Activated effector memory CD4-positive, alpha-beta T cell treated with Interleukin-2 at 50 U/mL for 16 hours (primary cell): ENCODE data around the gene INVS.
"Not testable (repeated sequence)": the region's sequence is repeated elsewhere in the genome, so short reads cannot be mapped to it uniquely, and the experiment has no call there.

Source experiments
- DNase-seq: peaks from one replicate; pipeline ENCODE4 v3.0.0-alpha.2; 2020

The INVS gene

DNA sequence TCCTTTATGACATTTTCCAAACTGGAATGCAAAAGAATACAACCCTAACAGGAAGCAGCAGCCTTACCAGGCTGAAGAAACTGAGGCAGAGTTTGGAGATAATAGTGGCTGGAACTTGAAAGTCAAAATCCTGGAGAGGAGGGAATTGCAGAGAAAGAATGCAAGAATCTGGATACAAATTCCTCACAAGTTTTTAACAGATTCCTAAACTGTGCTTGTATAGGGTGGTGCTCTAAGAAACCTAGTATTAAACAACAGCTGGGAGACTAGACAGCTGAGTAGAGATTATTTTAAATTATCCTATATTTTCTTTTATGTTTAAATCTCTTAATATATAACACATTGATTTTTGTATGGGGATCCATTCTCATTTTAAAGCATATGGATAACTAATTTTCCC lies 30.7 kb downstream of the INVS start:
- no peak for DNase-seq

DNA sequence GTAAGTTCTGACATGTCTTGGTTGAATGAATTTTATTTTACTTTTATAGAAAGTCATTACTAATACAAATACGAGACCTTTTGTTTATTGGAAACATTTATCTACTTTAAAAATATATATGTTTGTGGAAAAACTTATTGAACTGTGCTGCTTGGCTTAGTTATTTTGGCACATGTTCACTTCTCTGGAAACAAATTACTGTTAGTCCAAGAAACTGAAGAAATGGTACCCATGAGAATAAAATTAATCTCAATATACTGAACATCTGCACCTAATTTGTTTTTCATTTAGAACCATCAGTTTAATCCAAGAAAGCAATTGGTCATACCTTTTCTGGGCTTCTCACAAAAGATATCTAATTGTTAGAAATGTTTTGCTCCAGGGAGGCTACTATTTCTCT lies 32.2 kb downstream of the INVS start:
- no peak for DNase-seq

DNA sequence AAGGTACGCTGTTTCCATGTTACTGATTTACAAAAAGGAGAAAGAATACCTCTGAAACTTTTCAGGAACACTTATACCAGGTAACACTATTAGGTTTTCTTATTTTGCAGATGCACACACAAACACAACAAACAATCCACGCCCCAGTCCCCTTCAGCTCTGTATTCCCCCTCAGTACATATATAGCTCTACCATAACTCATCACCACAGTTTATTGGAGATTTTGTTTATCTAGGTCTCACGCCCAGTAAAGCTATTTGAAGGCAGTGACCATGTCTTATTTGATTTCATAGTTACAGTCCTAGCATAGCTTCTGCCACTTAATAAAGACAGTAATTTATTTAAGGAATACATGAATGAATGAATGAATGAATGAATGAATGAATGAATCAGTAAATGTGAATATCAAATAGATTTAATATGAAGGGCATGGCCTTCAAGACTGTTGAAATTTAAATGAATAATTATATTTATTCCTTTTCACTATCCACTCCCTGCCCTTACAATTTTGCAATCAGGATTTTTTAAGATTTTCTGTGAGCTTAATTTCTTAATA lies 32.9 kb downstream of the INVS start:
- no peak for DNase-seq

DNA sequence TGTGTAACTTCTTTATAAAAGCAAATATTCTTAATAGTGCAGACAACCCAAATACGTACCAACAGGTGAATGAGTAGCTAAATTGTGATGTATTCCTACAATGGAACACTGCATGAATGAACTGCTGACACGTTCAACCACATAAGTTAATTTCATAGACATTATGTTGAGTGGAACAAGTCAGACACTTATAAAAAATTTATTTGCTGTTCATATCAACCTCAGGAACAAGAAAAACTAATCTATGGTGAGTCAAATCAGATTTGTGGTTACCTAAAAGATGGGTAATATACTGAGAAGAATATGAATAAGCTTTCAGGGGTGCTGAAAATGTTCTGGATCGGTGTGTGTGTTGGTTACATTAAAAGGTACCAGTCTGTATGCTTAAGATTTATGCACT lies 35.7 kb downstream of the INVS start:
- DNase-seq = no peak

DNA sequence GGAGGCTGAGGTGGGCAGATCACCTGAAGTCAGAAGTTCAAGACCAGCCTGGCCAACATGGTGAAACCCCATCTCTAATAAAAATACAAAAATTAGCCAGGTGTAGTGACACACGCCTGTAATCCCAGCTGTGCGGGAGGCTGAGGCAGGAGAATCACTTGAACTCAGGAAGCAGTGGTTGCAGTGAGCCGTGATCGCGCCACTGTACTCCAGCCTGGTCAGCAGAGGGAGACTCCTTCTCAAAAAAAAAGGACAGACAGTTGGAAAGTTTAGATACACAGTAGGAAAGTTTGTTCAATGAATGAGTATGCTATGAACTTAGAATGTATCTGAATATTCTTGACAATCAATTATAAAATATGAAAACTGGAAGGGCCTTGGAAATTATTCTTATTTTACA lies 37.8 kb downstream of the INVS start:
- DNase-seq = not testable (repeated sequence)

DNA sequence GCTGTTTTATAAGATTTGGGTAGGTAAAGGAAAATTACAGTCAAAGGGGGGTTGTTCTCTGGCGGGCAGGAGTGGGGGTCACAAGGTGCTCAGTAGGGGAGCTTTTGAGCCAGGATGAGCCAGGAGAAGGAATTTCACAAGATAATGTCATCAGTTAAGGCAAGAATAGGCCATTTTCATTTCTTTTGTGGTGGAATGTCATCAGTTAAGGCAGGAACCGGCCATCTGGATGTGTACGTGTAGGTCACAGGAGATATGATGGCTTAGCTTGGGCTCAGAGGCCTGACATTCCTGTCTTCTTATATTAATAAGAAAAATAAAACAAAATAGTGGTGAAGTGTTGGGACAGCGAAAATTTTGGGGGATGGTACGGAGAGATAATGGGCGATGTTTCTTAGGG lies 41.3 kb downstream of the INVS start:
- DNase-seq = not testable (repeated sequence)

DNA sequence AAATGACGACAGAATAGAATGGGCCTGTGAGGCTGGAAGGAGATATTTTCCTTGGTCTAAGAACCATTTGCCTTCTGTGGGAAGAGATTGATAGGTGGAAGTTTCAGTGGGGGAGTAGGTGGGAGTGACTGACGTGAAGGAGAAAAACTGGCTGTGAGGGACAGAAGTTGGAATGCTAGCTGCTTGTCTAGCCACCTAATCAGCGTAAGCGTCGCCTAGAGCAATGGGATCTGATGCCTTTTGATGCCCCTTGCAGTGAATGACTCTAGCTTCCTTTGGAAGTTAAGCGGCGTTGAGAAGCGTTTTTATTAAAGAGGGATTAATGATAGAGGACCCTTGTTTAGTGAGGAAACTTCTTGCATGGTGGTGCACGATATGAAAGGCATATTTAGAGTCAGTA lies 42.8 kb downstream of the INVS start:
- not testable (repeated sequence) for DNase-seq

DNA sequence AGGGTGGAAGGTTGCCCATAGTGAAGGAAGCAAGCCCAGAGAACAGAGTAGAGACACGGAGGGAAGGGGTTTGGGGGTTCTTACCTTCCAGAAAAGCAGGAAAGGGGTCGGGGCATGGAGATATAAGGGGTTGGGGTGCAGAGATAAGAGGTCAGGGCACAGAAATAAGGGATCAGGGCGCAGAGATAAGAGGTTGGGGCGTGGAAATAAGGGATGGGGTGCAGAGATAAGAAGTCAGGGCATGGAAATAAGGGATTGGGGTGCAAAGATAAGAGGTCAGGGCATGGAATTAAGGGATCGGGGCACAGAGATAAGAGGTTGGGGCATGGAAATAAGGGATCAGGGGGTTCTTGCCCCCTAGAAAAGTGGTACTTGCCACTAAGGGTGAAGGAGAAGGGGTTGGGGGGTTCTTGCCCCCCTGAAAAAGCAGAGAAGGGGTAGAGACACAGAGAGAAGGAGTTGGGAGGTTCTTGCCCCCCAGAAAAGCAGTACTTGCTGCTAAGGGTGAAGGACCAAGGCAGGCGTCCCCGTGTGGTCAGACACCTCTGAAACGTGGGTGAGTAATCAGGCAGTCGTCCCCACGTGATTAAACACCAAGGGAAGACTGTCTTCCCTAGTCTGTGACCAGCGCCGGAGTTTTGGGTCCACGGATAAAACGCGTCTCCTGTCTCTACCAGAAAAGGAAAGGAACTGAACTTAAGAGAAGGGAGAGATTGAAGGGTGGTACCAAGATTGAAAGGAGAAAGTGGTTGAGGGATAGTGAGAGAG lies 46.3 kb downstream of the INVS start:
- DNase-seq = not testable (repeated sequence)

DNA sequence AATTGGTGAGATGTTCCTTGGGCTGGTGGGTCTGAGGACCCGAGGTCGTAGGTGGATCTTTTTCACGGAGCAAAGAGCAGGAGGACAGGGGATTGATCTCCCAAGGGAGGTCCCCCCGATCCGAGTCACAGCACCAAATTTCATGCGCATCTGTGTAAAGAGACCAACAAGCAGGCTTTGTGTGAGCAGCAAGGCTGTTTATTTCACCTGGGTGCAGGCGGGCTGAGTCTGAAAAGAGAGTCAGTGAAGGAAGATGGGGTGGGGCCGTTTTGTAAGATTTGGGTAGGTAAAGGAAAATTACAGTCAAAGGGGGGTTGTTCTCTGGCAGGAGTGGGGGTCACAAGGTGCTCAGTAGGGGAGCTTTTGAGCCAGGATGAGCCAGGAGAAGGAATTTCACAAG lies 46.9 kb downstream of the INVS start:
- DNase-seq = not testable (repeated sequence)

DNA sequence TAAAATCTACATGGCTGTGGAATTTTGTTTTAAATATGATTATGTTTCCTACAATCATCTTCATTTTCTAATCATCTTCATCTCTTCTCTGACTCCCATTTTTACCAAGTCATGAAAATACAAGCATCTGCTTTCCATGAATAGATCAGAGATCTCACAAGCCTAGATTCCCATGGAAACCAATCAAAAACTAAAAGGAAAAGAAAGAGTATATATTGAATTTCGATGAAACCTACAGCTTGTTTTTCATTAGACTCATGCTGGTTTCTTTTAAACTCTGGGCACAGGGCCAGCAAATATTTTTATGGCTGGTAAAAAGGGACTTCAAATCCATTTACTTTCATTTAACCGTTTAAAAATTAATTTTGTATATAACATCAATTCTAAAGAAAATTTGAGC lies 51.2 kb downstream of the INVS start:
- DNase-seq = no peak

DNA sequence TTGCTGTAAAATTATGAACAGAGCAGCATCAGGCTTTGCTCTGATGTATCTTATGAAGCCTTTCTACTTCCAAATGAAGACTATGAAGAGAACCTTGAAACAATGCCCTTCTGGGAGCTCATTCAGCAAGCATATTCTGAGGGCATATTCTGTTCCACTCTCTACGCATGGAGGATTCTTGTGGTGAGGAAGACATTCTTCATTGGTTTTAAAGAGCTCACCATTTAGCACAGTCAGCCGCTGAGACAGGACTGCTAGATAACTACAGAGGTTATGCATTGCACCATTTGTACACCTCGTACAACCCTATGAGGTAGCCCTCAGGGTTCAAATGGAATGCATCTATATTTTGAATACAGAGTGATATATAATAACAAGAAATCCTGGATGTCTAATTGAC lies 61.0 kb downstream of the INVS start:
- no peak for DNase-seq

DNA sequence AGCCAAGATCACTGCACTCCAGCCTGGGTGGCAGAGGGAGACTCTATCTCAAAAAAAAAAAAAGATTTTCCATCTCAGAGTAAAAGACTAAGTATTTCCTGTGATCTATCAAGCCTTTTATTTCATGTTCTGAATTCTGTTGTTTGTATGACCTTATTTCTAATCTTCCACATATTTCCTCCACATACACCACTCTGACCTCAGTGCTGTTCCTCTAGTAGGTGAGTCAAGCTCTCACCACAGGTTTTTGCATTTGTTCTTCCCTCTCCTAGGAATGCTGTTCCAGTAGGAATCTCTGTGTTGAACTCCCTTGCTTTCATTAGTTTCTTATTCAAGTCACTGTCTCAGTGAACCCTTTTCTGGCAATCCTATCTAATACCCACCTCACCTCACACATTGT lies 68.1 kb downstream of the INVS start:
- no peak for DNase-seq

DNA sequence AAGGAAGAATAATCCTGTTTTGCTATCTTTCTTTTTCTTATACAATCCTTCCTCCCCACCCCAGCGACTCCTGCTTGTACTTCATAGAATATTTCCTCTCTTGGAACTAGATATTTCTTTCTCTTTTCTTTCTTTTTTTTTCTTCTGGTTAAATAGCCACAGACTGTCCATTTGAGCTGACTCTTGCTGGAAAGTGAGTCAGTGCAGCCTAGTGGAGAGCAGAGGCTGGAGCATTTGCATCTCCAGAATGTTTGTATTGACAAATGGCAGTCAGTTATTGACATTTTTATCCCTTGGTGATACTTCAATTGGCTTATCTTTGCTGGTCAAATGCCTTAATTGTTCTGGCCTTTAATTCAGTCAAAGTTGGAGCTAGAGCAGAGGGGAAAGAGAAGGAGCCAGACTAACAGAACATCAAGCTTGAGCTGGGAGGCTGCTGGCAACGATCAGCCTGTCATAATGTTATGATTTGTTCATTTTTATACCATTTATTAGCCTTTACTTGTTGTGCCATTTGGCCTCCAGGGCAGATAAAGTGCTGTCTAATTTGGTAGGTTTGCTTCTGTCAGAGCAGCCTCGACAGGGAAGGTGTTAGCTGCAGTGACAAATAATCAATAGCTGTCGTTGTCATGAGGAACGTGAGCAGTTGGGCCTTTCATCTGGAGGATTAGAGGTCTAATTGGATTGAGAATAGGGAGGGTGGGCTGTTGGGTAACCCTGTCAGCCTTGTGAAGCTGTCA lies 69.0 kb downstream of the INVS start:
- DNase-seq = no peak

DNA sequence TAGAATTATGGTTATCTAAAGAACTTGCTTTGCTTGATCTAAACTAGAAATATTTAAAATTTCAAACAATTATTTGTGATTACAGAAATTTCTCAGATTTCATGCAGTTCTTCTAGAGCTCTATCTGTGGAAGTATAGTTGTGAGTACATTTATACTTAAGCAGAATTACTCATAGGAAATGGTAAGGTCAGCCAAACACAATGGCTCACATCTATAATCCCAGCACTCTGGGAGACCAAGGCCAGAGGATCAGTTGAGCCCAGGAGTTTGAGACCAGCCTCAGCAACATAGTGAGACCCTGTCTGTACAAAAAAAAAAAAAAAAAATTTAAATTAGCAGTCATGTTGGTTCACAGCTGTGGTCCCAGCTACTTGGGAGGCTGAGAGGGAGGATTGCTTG lies 71.0 kb downstream of the INVS start:
- DNase-seq = no peak

DNA sequence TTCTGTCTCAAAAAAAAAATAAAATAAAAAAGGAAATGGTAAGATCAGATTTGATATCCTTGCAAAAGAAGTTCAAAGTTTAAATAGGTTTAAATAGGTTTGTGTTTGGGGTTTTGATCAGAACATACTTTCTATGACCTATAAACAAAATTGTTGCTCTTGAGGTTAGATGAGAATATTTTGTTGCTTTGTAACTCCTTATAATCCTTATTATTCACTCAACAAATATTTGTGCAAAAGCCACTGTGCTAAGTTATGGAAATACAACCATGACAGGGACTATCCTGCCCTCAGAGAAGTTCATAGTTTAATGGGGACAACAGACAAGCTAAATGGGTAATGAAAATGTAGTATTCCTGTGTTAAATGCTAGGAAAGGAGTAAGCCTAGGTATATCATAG lies 71.5 kb downstream of the INVS start:
- no peak for DNase-seq

DNA sequence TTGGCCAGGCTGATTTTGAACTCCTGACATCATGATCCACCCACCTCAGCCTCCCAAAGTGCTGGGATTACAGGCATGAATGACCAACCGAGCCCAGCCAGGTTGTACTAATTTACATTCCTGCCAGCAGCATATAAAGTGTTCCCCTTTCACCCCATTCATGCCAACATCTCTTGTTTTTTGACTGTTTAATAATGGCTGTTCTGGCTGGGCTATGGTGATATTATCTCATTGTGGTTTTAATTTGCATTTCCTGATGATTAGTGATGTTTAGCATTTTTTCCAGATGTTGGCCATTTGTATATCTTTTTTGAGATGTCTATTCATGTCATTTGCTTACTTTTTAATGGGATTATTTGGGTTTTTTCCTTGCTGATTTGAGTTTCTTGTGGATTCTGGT lies 87.3 kb downstream of the INVS start:
- no peak for DNase-seq

DNA sequence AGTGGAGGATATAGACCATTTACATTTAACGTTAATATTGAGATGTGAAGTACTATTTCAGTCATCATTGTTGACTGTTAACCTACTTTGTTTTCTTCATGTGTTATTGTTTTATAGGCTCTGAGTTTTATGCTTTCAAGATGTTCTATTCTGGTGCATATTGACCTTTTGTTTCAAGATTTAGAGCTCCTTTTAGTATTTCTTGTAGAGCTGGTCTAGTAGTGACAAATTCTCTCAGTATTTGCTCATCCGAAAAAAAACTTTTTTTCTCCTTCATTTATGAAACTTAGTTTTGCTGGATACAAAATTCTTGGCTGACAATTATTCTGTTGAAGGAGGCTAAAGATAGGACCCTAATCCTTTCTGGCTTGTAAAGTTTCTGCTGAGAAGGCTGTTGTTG lies 91.3 kb downstream of the INVS start:
- no peak for DNase-seq

DNA sequence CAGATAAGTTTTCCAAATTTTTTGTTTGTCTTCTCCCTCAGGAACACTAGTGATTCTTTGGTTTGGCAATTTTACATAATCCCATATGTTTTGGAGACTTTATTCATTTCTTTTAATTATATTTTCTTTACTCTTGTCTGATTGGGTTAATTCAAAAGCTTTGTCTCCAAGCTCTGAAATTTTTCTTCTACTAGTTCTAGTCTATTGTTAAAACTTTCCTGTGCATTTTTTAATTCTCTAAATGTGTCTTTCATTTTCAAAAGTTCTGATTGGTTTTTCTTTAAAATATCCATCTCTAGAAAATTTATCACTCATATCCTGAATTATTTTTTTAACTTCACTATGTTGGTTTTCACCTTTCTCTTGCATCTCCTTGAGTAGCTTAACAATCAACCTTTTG lies 92.2 kb downstream of the INVS start:
- DNase-seq = no peak

DNA sequence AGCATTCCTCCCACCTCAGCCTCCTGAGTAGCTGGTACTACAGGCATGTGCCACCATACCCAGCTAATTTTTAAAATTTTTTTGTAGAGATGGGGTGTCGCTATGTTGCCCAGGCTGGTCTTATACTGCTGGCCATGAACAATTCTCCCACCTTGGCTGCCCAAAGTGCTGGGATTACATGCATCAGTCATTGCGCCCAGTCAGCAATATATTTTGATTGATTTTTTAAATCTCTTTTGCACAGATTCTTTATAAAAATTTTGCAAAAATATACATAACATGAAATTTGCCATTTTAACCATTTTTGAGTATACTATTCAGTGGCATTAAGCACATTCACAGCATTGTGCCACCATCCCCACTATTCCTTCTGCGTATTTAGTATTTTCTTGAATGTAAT lies 94.0 kb downstream of the INVS start:
- no peak for DNase-seq

DNA sequence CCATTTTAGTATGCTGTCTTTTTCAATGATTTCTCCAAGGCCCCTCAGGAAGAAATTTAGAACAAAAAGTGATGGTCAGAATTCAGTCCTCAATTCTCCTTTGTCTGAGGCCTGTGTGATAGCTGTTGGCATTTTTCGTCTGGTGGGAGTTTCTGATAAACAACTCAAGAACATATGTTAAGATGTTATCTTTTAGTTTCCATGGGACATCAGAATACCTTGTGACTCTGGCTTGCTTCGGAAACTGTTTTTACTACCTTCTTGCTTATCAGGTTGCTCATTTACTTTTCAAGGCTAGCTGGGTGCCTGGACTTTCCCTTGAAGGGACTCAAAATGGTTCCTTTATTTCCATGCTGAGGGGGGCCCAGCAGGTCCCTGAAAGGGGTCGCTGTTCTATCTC lies 97.2 kb downstream of the INVS start:
- no peak for DNase-seq

DNA sequence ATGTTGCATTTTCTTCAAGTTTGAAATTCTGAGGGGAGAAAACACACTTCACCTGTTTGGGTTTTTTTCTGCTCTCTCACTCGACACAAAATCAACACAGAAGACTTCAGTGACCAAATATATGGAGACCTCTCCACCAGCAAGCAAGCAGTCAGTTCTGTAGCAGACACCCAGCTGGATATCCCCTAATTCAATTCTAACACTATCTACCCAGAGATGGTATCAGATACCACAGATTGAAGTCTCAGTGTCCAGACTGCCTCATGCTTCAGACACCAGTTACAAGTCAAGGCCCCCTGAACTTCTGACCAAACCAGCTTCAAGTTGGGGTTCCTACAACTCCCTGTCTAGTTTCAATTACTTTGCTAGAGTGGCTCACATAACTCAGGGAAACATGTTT lies 97.8 kb downstream of the INVS start:
- no peak for DNase-seq

DNA sequence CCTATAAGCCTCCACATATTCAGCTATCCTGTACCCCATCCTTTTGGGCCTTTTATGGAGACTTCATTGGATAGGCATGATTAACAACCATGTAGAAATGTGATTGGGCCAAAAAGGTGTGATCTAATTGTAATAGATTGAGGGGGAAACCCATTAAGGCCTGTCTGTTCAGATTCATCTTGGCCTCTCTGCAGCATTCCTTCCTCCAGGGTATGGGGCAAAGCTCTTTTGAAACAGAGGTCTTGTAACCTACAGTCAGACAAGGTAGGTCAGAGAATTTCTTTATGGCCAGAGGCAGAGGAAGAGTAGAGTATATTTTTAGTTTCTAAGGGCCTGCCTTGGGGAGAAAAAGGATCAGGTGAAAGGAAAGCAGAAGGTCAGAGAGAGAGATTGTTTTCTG lies 98.5 kb downstream of the INVS start:
- no peak for DNase-seq

DNA sequence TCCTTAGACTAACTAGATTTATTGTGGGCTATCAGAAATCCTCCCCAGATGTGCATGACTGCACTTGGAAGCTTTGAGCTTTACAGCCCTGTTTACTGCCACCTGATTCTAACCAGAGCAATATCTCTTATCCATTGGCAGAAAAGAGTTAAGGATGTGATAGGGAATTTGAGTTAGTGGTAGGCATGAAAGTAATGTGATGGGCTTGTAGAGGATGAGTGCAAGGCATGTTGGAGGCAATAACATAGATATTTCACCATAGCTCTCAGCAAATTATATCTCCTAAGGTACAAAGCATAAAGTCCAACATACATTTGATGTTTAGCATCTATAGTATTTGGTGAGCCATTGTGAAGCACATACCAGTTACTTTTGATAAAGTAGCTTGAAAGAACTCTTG lies 103.8 kb downstream of the INVS start:
- DNase-seq = no peak

DNA sequence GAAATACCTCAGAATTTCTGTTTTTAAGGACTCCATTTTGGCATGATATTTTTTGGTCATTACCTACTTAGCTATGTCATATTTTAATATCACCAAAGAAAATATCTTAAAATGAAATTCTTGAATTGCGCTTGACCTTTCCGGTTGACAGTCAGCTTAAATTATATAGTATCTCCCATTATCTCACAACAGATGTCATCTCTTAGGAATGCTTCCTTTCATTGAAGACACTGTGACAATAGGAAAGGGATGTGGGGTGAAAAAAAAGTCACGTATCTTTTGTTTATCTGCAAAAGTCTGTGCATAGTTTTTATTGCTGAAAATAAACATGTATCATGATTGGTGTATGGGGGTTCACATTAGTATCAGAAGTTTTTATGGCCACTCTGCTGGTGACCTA lies 105.8 kb downstream of the INVS start:
- no peak for DNase-seq

DNA sequence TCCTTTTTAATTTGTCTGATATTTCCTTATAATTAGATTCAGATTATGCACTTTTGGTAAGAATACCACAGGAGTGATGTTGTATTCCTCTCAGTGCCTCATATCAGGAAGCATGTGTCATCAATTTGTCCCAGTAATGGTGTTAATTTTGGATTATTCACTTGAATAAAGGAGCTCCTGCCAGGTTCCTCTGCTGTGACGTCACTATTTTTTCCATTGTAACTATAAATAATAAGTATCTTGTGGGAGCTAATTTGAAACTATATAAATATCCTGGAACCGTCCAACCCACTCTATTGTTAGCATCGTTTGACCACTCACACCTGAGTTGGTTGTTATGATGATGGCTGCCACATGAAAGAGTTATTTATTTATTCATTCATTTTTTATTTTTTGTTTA lies 107.9 kb downstream of the INVS start:
- no peak for DNase-seq
